Inflammatory macrophage treated with lipopolysaccharide for 1 hour (primary cell): ENCODE measurements around the gene SLC4A1AP.
"Not testable (repeated sequence)": the region's sequence is repeated elsewhere in the genome, so short reads cannot be mapped to it uniquely, and the experiment has no call there.

Experiments used
- DNase-seq, 2 donors: peaks; one replicate each; pipeline ENCODE4 v3.0.0-alpha.2; 2020 to 2022

Gene SLC4A1AP

GRCh38 chr2:27652341-27652740 is 11.3 kb upstream of the SLC4A1AP start:
- DNase-seq, result no peak

GRCh38 chr2:27652790-27653189 is 10.9 kb upstream of the SLC4A1AP start:
- no peak for DNase-seq

- no peak for DNase-seq
Observed at GRCh38 chr2:27653397-27653796, 10.3 kb upstream of the SLC4A1AP start.

GRCh38 chr2:27655155-27655951 is 8.3 kb upstream of the SLC4A1AP start:
- DNase-seq, result no peak

- DNase-seq, result no peak
Observed at GRCh38 chr2:27661371-27661770, 2.3 kb upstream of the SLC4A1AP start.

GRCh38 chr2:27664154-27664574 is 475 bp downstream of the SLC4A1AP start:
- peak in 1 of 2 donors; percentile 1 for DNase-seq

GRCh38 chr2:27664622-27665363 is 1.1 kb downstream of the SLC4A1AP start:
- DNase-seq, result peak; percentile 23 to 26

- DNase-seq, result peak; percentile 23 to 28
Observed at GRCh38 chr2:27667446-27667845, 3.8 kb downstream of the SLC4A1AP start.

- DNase-seq, result no peak
Observed at GRCh38 chr2:27671235-27671634, 7.5 kb downstream of the SLC4A1AP start.

- DNase-seq, result no peak
Observed at GRCh38 chr2:27672723-27673486, 9.2 kb downstream of the SLC4A1AP start.

GRCh38 chr2:27680571-27680970 is 16.9 kb downstream of the SLC4A1AP start:
- DNase-seq, result no peak

- DNase-seq, result peak; percentile 32 to 80
Observed at GRCh38 chr2:27681841-27682240, 18.2 kb downstream of the SLC4A1AP start.

- DNase-seq, result peak in 1 of 2 donors; percentile 83
Observed at GRCh38 chr2:27682334-27682771, 18.7 kb downstream of the SLC4A1AP start.

GRCh38 chr2:27683390-27684071 is 19.8 kb downstream of the SLC4A1AP start:
- peak; percentile 84 to 100 for DNase-seq

- not testable (repeated sequence) for DNase-seq
Observed at GRCh38 chr2:27685006-27685405, 21.3 kb downstream of the SLC4A1AP start.

GRCh38 chr2:27685577-27685976 is 21.9 kb downstream of the SLC4A1AP start:
- no peak for DNase-seq

- no peak for DNase-seq
Observed at GRCh38 chr2:27687232-27687631, 23.5 kb downstream of the SLC4A1AP start.

- DNase-seq, result no peak
Observed at GRCh38 chr2:27689424-27689823, 25.7 kb downstream of the SLC4A1AP start.

GRCh38 chr2:27690052-27690451 is 26.4 kb downstream of the SLC4A1AP start:
- no peak for DNase-seq

- no peak for DNase-seq
Observed at GRCh38 chr2:27697660-27698059, 34.0 kb downstream of the SLC4A1AP start.

- no peak for DNase-seq
Observed at GRCh38 chr2:27701676-27702075, 38.0 kb downstream of the SLC4A1AP start.

- no peak for DNase-seq
Observed at GRCh38 chr2:27702302-27702701, 38.6 kb downstream of the SLC4A1AP start.
